ENCODE results near the gene PWWP2A. TPM values are rescaled to one million over a fixed set of nuclear protein-coding genes. Genes with fewer than 3 reads are reported as not detected.

Gene PWWP2A
- total and polyA plus RNA-seq, 2 of the 8 experiments (the other 6 are each of a cell fraction or from before 2014, with no cell fraction given), result 18.5 to 63.0 TPM

GRCh38 chr5:160087199-160087598 lies 32.1 kb downstream of the PWWP2A start:
- no peaks in the 10 kb centered on the region for H3K9me3 ChIP-seq (ENCODE audit: insufficient read depth in 2 of 2, low read depth in 1 of 2, low read length in 1 of 2)
- H2BK15ac ChIP-seq (ENCODE audit: low read length), result no peak overlapping the region
- POLR2A ChIA-PET (ENCODE audit: partially characterized antibody), result interaction anchor here (1.0 to 1.2 kb wide), 2 partner anchors 16 to 20 kb away, joined by 3 read pairs; no protein-coding TSS in a partner anchor
- no peak overlapping the region for H3K23ac ChIP-seq (ENCODE audit: insufficient read length)
- H2AK5ac ChIP-seq (ENCODE audit: low read depth, low read length), result no peak overlapping the region
- H3K9ac ChIP-seq (replicated peaks in 1 of 4; ENCODE audit: extremely low read depth in 1 of 4, low read depth in 3 of 4, low read length in 3 of 4), result no peak overlapping the region
- WGBS, 2 experiments (ENCODE audit: extremely low coverage in 1 of 2, insufficient coverage in 1 of 2, insufficient read length in 1 of 2, insufficient replicate concordance in 2 of 2, low coverage in 1 of 2, low lambda C conversion rate in 2 of 2, missing lambda C conversion rate in 1 of 2), result 54% methylated on average over 1 of the region's 1 CpG; no CpG with 5 or more reads in 1 of the 2 experiments
- no peak overlapping the region for H3K4me3 ChIP-seq (ENCODE audit: extremely low read depth in 1 of 4, insufficient read depth in 2 of 4, low read depth in 3 of 4, low read length in 4 of 4)
- no peak overlapping the region for H3K56ac ChIP-seq (replicated peaks; ENCODE audit: insufficient read length, low read depth, low read length)
- DNase-seq (ENCODE audit: low read depth in 1 of 2, low spot score in 2 of 2), result no peak
- CTCF ChIA-PET (ENCODE audit: partially characterized antibody), result interaction anchor here (0.6 to 1.6 kb wide), 3 partner anchors 65 to 258 kb away, joined by 3 to 7 read pairs (median 3); no protein-coding TSS in a partner anchor
- no peak overlapping the region for H3K4me2 ChIP-seq (ENCODE audit: insufficient read depth in 1 of 2, low read depth in 2 of 2, low read length in 2 of 2)
- FAIRE-seq, result no peak
- no peaks in the 10 kb centered on the region for H3K27me3 ChIP-seq (replicated peaks in 1 of 4; ENCODE audit: control insufficient read depth in 3 of 4, extremely low read depth in 1 of 4, insufficient read depth in 3 of 4, low read length in 3 of 4)
- no peak overlapping the region for H2BK120ac ChIP-seq (replicated peaks; ENCODE audit: low read depth, low read length)
- no peak overlapping the region for H4K8ac ChIP-seq (ENCODE audit: extremely low read depth, insufficient read depth, low read length)
- H3K18ac ChIP-seq (ENCODE audit: extremely low read depth, low read length), result no peak overlapping the region
- H3K14ac ChIP-seq (ENCODE audit: insufficient read length), result no peak overlapping the region
- no peak overlapping the region for H2BK12ac ChIP-seq (ENCODE audit: low read depth, low read length)
- no peak overlapping the region for H2BK20ac ChIP-seq (ENCODE audit: low read length)
- peaks cover 0 to 2% of the 10 kb centered on the region in 2 experiments; a peak in 1 of 4 replicates for H3K79me2 ChIP-seq (ENCODE audit: control insufficient read depth in 1 of 2, insufficient read depth in 2 of 2, low read length in 2 of 2)
- no peak overlapping the region for H3K27ac ChIP-seq (ENCODE audit: low read depth, low read length)
- no peak overlapping the region for H4K91ac ChIP-seq (replicated peaks; ENCODE audit: insufficient read length, low read length)
- H3K4ac ChIP-seq (replicated peaks; ENCODE audit: insufficient read length, low read depth, low read length), result no peak overlapping the region
- H3K79me1 ChIP-seq (ENCODE audit: low read depth, low read length), result no peaks in the 10 kb centered on the region; the same call in 1 of the 2 replicates
- no peak overlapping the region for H4K5ac ChIP-seq (ENCODE audit: insufficient read length, low read depth, low read length)
- no peak overlapping the region for H2BK5ac ChIP-seq (ENCODE audit: low read depth, low read length)
- H3K23me2 ChIP-seq (ENCODE audit: low read depth, low read length), result no peaks in the 10 kb centered on the region
- H4K20me1 ChIP-seq (replicated peaks in 1 of 2; ENCODE audit: control insufficient read depth in 1 of 2, insufficient read depth in 2 of 2, low read length in 2 of 2), result no peaks in the 10 kb centered on the region
- H2AFZ ChIP-seq (ENCODE audit: low read length), result no peak overlapping the region
- H3K4me1 ChIP-seq (replicated peaks in 1 of 4; ENCODE audit: control insufficient read depth in 3 of 4, insufficient read depth in 4 of 4, low read length in 3 of 4), result peaks cover 0 to 8% (median 0%) of the 10 kb centered on the region in 4 experiments; a peak in 2 of 7 replicates
- H3K36me3 ChIP-seq (ENCODE audit: control insufficient read depth in 2 of 4, insufficient read depth in 4 of 4, low read length in 3 of 4), result peaks cover 0 to 14% (median 1%) of the 10 kb centered on the region in 4 experiments; a peak in 3 of 8 replicates
- no peak for TF ChIP-seq E2F6 (IDR thresholded peaks at IDR 0.05)
- no peak for TF ChIP-seq KDM5A (IDR thresholded peaks at IDR 0.05; ENCODE audit: low read length)
- TF ChIP-seq EP300 (IDR thresholded peaks at IDR 0.05; ENCODE audit: borderline replicate concordance in 1 of 2, low read depth in 2 of 2, low read length in 2 of 2), result no peak
- no peak for TF ChIP-seq SUZ12 (IDR thresholded peaks at IDR 0.05; ENCODE audit: low read length)
- TF ChIP-seq HDAC2 (IDR thresholded peaks at IDR 0.05; ENCODE audit: borderline replicate concordance in 1 of 2, low read depth in 2 of 2, low read length in 2 of 2), result no peak
- no peak for TF ChIP-seq RBBP5 (IDR thresholded peaks at IDR 0.05; ENCODE audit: borderline replicate concordance, low read depth, low read length)
